ENCODE measurements around the gene IGFBP3.

IGFBP3 gene

GRCh38 chr7:45867471-45867870 lies 53.6 kb downstream of the IGFBP3 start:
- DNase-seq, result no peak

- DNase-seq, result no peak
Measured at GRCh38 chr7:45865594-45866410, 55.3 kb downstream of the IGFBP3 start.

GRCh38 chr7:45863715-45864114 lies 57.4 kb downstream of the IGFBP3 start:
- DNase-seq, result no peak

Data from activated gamma-delta T cell treated with Interleukin-2 at 50 U/mL for 16 hours (primary cell).